DND-41 (cell line): ENCODE measurements around the gene ABCE1.

Source experiments
- EZH2 ChIP-seq: IDR thresholded peaks from 3 replicates; pipeline ENCODE4 v1.6.1; 2012; ENCODE audit warnings: borderline replicate concordance, low read depth, mild to moderate bottlenecking, moderate library complexity, low read length, inconsistent platforms; ENCODE audit not compliant: severe bottlenecking
- TF ChIP-seq, protein P1 (sequence below): IDR thresholded peaks from 2 replicates; pipeline ENCODE4 v1.5.1; 2012; ENCODE audit warnings: borderline replicate concordance, low read length, moderate library complexity, mild to moderate bottlenecking; ENCODE audit not compliant: poor library complexity, severe bottlenecking; ENCODE audit errors: extremely low read depth

DNA sequence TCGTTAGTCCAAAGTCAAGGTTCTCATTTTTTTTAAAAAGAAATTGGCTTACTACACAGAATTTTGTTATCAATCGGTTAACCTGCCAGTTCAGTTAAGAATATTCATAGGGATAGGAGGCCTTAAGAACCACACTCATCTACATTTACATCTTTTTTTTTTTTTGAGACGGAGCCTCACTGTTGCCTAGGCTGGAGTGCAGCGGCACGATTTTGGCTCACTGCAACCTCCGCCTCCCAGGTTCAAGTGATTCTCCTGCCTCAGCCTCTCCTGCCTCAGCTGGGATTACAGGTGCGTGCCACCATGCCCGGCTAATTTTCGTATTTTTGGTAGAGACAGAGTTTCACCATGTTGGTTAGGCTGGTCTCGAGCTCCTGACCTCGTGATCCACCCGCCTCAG, 33.7 kb downstream of the ABCE1 start:
- TF ChIP-seq, protein P1, sequence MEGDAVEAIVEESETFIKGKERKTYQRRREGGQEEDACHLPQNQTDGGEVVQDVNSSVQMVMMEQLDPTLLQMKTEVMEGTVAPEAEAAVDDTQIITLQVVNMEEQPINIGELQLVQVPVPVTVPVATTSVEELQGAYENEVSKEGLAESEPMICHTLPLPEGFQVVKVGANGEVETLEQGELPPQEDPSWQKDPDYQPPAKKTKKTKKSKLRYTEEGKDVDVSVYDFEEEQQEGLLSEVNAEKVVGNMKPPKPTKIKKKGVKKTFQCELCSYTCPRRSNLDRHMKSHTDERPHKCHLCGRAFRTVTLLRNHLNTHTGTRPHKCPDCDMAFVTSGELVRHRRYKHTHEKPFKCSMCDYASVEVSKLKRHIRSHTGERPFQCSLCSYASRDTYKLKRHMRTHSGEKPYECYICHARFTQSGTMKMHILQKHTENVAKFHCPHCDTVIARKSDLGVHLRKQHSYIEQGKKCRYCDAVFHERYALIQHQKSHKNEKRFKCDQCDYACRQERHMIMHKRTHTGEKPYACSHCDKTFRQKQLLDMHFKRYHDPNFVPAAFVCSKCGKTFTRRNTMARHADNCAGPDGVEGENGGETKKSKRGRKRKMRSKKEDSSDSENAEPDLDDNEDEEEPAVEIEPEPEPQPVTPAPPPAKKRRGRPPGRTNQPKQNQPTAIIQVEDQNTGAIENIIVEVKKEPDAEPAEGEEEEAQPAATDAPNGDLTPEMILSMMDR, result no peak
- TF ChIP-seq EZH2, result no peak
